ENCODE measurements around the gene ZSWIM9.

GRCh38 chr19:48152551-48152950, 17.9 kb upstream of the ZSWIM9 start:
- TF ChIP-seq, protein P1, sequence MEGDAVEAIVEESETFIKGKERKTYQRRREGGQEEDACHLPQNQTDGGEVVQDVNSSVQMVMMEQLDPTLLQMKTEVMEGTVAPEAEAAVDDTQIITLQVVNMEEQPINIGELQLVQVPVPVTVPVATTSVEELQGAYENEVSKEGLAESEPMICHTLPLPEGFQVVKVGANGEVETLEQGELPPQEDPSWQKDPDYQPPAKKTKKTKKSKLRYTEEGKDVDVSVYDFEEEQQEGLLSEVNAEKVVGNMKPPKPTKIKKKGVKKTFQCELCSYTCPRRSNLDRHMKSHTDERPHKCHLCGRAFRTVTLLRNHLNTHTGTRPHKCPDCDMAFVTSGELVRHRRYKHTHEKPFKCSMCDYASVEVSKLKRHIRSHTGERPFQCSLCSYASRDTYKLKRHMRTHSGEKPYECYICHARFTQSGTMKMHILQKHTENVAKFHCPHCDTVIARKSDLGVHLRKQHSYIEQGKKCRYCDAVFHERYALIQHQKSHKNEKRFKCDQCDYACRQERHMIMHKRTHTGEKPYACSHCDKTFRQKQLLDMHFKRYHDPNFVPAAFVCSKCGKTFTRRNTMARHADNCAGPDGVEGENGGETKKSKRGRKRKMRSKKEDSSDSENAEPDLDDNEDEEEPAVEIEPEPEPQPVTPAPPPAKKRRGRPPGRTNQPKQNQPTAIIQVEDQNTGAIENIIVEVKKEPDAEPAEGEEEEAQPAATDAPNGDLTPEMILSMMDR (IDR thresholded peaks at IDR 0.05): peak in 5 of 6 experiments; percentile 82 to 91 (median 82)
- TF ChIP-seq POLR2A (IDR thresholded peaks at IDR 0.05): no peak

All from thyroid gland (tissue), 4 donors.